ENCODE results near the gene TCF12.
"Not testable (repeated sequence)": the region's sequence is repeated elsewhere in the genome, so short reads cannot be mapped to it uniquely, and the experiment has no call there.

TCF12 gene

GRCh38 chr15:56944485-56944884, 26.0 kb downstream of the TCF12 start:
- no peaks in the 10 kb centered on the region for H3K9me3 ChIP-seq (ENCODE audit: insufficient read depth, low read length)
- no peak overlapping the region for H3K9ac ChIP-seq (ENCODE audit: insufficient read length, low read depth)
- H3K27me3 ChIP-seq (ENCODE audit: insufficient read depth, insufficient read length), result no peaks in the 10 kb centered on the region
- no peak for DNase-seq (ENCODE audit: low read depth, low spot score)
- H3K36me3 ChIP-seq (ENCODE audit: insufficient read depth, insufficient read length, low read length), result no peaks in the 10 kb centered on the region
- no peaks in the 10 kb centered on the region for H3K4me1 ChIP-seq (ENCODE audit: insufficient read depth, insufficient read length)
- H3K4me3 ChIP-seq (ENCODE audit: insufficient read length, low read depth), result no peak overlapping the region
- no peak for TF ChIP-seq SUZ12 (IDR thresholded peaks at IDR 0.05; ENCODE audit: extremely low read depth, insufficient read depth, insufficient read length)
- no peak for TF ChIP-seq ZNF274 (IDR thresholded peaks at IDR 0.05; ENCODE audit: low read depth, low read length)
- no peak for TF ChIP-seq YY1 (IDR thresholded peaks at IDR 0.05; ENCODE audit: insufficient read depth, insufficient read length)

GRCh38 chr15:56946150-56946549, 27.7 kb downstream of the TCF12 start:
- no peak overlapping the region for H3K4me3 ChIP-seq (ENCODE audit: insufficient read length, low read depth)

GRCh38 chr15:56948000-56948763, 29.7 kb downstream of the TCF12 start:
- no peaks in the 10 kb centered on the region for H3K36me3 ChIP-seq (ENCODE audit: insufficient read depth, insufficient read length, low read length)
- no peaks in the 10 kb centered on the region for H3K27me3 ChIP-seq (ENCODE audit: insufficient read depth, insufficient read length)
- TF ChIP-seq ZNF274 (IDR thresholded peaks at IDR 0.05; ENCODE audit: low read depth, low read length) (no peak), SUZ12 (IDR thresholded peaks at IDR 0.05; ENCODE audit: extremely low read depth, insufficient read depth, insufficient read length) (no peak), YY1 (IDR thresholded peaks at IDR 0.05; ENCODE audit: insufficient read depth, insufficient read length) (no peak)
- H3K9ac ChIP-seq (ENCODE audit: insufficient read length, low read depth), result no peak overlapping the region
- DNase-seq (ENCODE audit: low read depth, low spot score), result no peak
- H3K4me1 ChIP-seq (ENCODE audit: insufficient read depth, insufficient read length), result no peaks in the 10 kb centered on the region
- H3K4me3 ChIP-seq (ENCODE audit: insufficient read length, low read depth), result no peak overlapping the region
- H3K9me3 ChIP-seq (ENCODE audit: insufficient read depth, low read length), result peaks cover 5% of the 10 kb centered on the region; the same call in 1 of the 2 replicates

More at GRCh38 chr15:56946150-56946549, 27.7 kb downstream of the TCF12 start:
- H3K36me3 ChIP-seq (ENCODE audit: insufficient read depth, insufficient read length, low read length), result no peaks in the 10 kb centered on the region
- no peak overlapping the region for H3K9ac ChIP-seq (ENCODE audit: insufficient read length, low read depth)
- H3K27me3 ChIP-seq (ENCODE audit: insufficient read depth, insufficient read length), result no peaks in the 10 kb centered on the region
- no peaks in the 10 kb centered on the region for H3K9me3 ChIP-seq (ENCODE audit: insufficient read depth, low read length)
- no peak for TF ChIP-seq YY1 (IDR thresholded peaks at IDR 0.05; ENCODE audit: insufficient read depth, insufficient read length)
- TF ChIP-seq ZNF274 (IDR thresholded peaks at IDR 0.05; ENCODE audit: low read depth, low read length), result no peak
- TF ChIP-seq SUZ12 (IDR thresholded peaks at IDR 0.05; ENCODE audit: extremely low read depth, insufficient read depth, insufficient read length), result no peak
- no peaks in the 10 kb centered on the region for H3K4me1 ChIP-seq (ENCODE audit: insufficient read depth, insufficient read length)
- DNase-seq (ENCODE audit: low read depth, low spot score), result no peak

- peaks cover 5% of the 10 kb centered on the region; the same call in 1 of the 2 replicates for H3K9me3 ChIP-seq (ENCODE audit: insufficient read depth, low read length)
- no peak for DNase-seq (ENCODE audit: low read depth, low spot score)
- no peak for TF ChIP-seq ZNF274 (IDR thresholded peaks at IDR 0.05; ENCODE audit: low read depth, low read length)
- TF ChIP-seq SUZ12 (IDR thresholded peaks at IDR 0.05; ENCODE audit: extremely low read depth, insufficient read depth, insufficient read length), result no peak
- TF ChIP-seq YY1 (IDR thresholded peaks at IDR 0.05; ENCODE audit: insufficient read depth, insufficient read length), result no peak
- no peaks in the 10 kb centered on the region for H3K4me1 ChIP-seq (ENCODE audit: insufficient read depth, insufficient read length)
- H3K36me3 ChIP-seq (ENCODE audit: insufficient read depth, insufficient read length, low read length), result no peaks in the 10 kb centered on the region
- H3K4me3 ChIP-seq (ENCODE audit: insufficient read length, low read depth), result no peak overlapping the region
- no peak overlapping the region for H3K9ac ChIP-seq (ENCODE audit: insufficient read length, low read depth)
- no peaks in the 10 kb centered on the region for H3K27me3 ChIP-seq (ENCODE audit: insufficient read depth, insufficient read length)
These were observed 30.3 kb downstream of the TCF12 start for GRCh38 chr15:56948764-56949101.

GRCh38 chr15:56950979-56951378, 32.5 kb downstream of the TCF12 start:
- Histone ChIP-seq H3K27me3 (ENCODE audit: insufficient read depth, insufficient read length) (no peaks in the 10 kb centered on the region), H3K9me3 (ENCODE audit: insufficient read depth, low read length) (peaks cover 5% of the 10 kb centered on the region; the same call in 1 of the 2 replicates), H3K9ac (ENCODE audit: insufficient read length, low read depth) (no peak overlapping the region), H3K36me3 (ENCODE audit: insufficient read depth, insufficient read length, low read length) (no peaks in the 10 kb centered on the region), H3K4me3 (ENCODE audit: insufficient read length, low read depth) (no peak overlapping the region), H3K4me1 (ENCODE audit: insufficient read depth, insufficient read length) (no peaks in the 10 kb centered on the region)
- TF ChIP-seq YY1 (IDR thresholded peaks at IDR 0.05; ENCODE audit: insufficient read depth, insufficient read length) (no peak), SUZ12 (IDR thresholded peaks at IDR 0.05; ENCODE audit: extremely low read depth, insufficient read depth, insufficient read length) (no peak), ZNF274 (IDR thresholded peaks at IDR 0.05; ENCODE audit: low read depth, low read length) (no peak)
- no peak for DNase-seq (ENCODE audit: low read depth, low spot score)

- H3K36me3 ChIP-seq (ENCODE audit: insufficient read depth, insufficient read length, low read length), result no peaks in the 10 kb centered on the region
- no peak for DNase-seq (ENCODE audit: low read depth, low spot score)
- TF ChIP-seq SUZ12 (IDR thresholded peaks at IDR 0.05; ENCODE audit: extremely low read depth, insufficient read depth, insufficient read length) (no peak), YY1 (IDR thresholded peaks at IDR 0.05; ENCODE audit: insufficient read depth, insufficient read length) (no peak), ZNF274 (IDR thresholded peaks at IDR 0.05; ENCODE audit: low read depth, low read length) (no peak)
- H3K4me1 ChIP-seq (ENCODE audit: insufficient read depth, insufficient read length), result no peaks in the 10 kb centered on the region
- peaks cover 5% of the 10 kb centered on the region; the same call in 1 of the 2 replicates for H3K9me3 ChIP-seq (ENCODE audit: insufficient read depth, low read length)
- no peak overlapping the region for H3K9ac ChIP-seq (ENCODE audit: insufficient read length, low read depth)
- no peak overlapping the region for H3K4me3 ChIP-seq (ENCODE audit: insufficient read length, low read depth)
- H3K27me3 ChIP-seq (ENCODE audit: insufficient read depth, insufficient read length), result no peaks in the 10 kb centered on the region
These were observed 35.3 kb downstream of the TCF12 start for GRCh38 chr15:56953790-56954189.

- not testable (repeated sequence) for H3K27me3 ChIP-seq (ENCODE audit: insufficient read depth, insufficient read length); H3K4me3 ChIP-seq (ENCODE audit: insufficient read length, low read depth); H3K9me3 ChIP-seq (ENCODE audit: insufficient read depth, low read length); H3K4me1 ChIP-seq (ENCODE audit: insufficient read depth, insufficient read length); H3K36me3 ChIP-seq (ENCODE audit: insufficient read depth, insufficient read length, low read length); H3K9ac ChIP-seq (ENCODE audit: insufficient read length, low read depth); DNase-seq (ENCODE audit: low read depth, low spot score)
These were observed 36.6 kb downstream of the TCF12 start for GRCh38 chr15:56955011-56955410.
